Superior temporal gyrus (tissue), 1 donor: ENCODE results near the gene HBM.
"Not testable (repeated sequence)": the region's sequence is repeated elsewhere in the genome, so short reads cannot be mapped to it uniquely, and the experiment has no call there.

Source experiments
- DNase-seq: peaks from one replicate; pipeline ENCODE4 v3.0.0-alpha.2; 2016; ENCODE audit errors: extremely low spot score

The HBM gene

DNA sequence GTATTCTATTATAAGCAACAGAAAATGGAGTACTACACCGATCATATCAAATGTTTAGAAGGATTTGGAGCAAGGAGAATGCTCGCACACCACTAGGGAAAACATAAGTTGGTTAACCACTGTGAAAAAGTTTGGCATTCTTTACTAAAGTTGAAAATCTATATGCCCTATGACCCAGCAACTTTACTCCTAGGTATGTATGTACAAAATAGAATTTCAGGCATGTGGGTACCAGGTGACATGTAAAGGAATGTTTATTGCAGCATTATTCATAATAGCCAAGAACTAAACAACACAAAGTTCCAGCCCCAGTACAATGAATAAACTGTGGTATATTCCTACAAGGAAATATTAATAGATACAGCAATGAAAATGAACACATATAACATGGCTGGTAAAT is 19.1 kb upstream of the HBM start:
- no peak for DNase-seq

- DNase-seq: no peak
Observed at GRCh38 chr16:149024-149660, 16.6 kb upstream of the HBM start.

GRCh38 chr16:152141-153128 is 13.3 kb upstream of the HBM start, which contains the start of gene HBZ:
HBZ (plus strand) TSS chr16:152644; CDS start chr16:152910, 266 bp downstream.
- no peak for DNase-seq

- not testable (repeated sequence) for DNase-seq
Observed at GRCh38 chr16:153129-153521, 12.7 kb upstream of the HBM start.

GRCh38 chr16:153550-154216 is 12.1 kb upstream of the HBM start:
- DNase-seq: not testable (repeated sequence)

- DNase-seq: no peak
Observed at GRCh38 chr16:154217-155030, 11.4 kb upstream of the HBM start.

GRCh38 chr16:155031-155398 is 10.8 kb upstream of the HBM start:
- DNase-seq: no peak

GRCh38 chr16:159136-159849 is 6.5 kb upstream of the HBM start:
- DNase-seq: no peak

DNA sequence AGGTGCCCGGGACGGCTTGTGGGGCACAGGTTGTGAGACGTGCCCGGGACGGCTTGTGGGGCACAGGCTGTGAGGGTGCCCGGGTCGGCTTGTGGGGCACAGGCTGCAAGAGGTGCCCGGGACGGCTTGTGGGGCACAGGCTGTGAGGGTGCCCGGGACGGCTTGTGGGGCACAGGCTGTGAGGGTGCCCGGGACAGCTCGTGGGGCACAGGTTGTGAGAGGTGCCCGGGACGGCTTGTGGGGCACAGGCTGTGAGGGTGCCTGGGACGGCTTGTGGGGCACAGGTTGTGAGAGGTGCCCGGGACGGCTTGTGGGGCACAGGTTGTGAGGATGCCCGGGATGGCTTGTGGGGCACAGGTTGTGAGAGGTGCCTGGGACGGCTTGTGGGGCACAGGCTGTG is 5.5 kb upstream of the HBM start:
- not testable (repeated sequence) for DNase-seq

DNA sequence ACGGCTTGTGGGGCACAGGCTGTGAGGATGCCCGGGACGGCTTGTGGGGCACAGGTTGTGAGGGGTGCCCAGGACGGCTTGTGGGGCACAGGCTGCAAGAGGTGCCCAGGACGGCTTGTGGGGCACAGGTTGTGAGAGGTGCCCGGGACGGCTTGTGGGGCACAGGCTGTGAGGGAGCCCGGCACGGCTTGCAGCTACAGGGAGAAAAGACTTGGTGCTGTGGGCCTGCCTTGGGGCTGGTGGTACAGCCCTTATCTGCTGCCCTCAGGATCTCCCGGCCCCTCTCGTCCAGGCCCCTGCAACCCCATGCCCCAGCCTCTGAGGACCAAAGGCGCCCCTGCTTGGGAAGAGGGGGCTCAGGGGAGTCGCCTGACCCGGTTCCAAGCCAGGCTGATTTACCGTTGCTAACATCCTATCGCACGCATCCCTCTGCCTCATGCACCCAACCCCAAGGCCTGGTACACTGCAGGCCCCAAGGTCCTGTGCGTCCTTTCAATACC is 5.0 kb upstream of the HBM start:
- no peak for DNase-seq

DNA sequence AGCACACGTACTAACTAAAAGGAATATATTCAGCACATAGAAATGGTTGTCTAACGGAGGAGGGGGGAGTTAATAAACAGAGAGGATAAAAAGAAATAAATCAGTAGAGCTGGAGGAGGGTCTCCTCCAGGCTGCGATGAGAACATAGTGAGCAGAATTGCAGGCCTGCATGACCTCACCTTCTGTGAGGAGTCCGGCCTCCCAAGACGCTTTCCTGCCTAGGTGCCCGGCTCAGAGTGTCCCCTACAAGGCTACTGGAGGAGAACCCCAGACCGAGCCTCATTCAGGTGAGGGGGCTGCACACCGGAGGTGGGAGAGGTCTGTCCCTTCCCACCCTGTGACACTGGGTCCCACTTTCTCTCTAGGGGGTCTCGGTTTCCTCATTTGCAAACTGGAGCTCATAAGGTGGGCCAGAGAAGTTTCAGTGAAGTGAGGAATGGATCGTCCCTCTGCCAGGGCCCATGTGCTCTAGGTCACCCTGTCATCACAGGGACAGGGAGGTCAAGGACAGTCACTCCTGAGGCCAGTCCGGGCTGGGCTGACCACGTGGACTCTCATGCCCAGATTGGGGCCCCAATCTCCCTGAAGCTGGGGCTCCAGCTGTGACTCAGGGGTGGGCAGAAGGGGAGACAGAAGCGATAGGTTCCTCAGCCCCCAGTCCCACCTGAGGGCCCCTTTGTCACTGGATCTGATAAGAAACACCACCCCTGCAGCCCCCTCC is 3.3 kb upstream of the HBM start:
- no peak for DNase-seq

GRCh38 chr16:163139-163538 is 2.6 kb upstream of the HBM start:
- DNase-seq: not testable (repeated sequence)

- DNase-seq: not testable (repeated sequence)
Observed at GRCh38 chr16:163696-164095, 2.1 kb upstream of the HBM start.

- DNase-seq: not testable (repeated sequence)
Observed at GRCh38 chr16:164134-164823, 1.5 kb upstream of the HBM start.

DNA sequence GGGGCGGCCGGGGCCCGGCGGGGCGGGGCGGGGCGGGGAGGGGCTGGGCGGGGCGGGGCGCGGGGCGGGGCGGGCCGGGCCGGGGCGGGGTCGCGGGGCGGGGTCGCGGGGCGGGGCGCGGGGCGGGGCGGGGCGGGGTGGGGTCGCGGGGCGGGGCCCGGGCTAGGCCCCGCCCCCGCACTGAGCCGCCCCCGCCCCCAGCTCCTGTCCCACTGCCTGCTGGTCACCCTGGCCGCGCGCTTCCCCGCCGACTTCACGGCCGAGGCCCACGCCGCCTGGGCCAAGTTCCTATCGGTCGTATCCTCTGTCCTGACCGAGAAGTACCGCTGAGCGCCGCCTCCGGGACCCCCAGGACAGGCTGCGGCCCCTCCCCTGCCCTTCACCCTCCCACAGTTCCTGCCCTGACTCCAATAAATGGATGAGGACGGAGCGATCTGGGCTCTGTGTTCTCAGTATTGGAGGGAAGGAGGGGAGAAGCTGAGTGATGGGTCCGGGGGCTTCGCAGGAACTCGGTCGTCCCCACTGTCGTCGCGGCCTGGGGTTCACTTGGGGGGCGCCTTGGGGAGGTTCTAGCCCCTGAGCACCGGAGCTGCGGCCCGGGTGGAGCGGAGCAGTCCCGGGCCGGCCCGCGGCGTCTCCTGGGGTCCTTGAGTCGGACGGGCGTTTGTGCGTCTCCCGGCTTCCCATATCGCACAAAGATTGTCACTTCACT is 795 bp upstream of the HBM start:
- DNase-seq: no peak

DNA sequence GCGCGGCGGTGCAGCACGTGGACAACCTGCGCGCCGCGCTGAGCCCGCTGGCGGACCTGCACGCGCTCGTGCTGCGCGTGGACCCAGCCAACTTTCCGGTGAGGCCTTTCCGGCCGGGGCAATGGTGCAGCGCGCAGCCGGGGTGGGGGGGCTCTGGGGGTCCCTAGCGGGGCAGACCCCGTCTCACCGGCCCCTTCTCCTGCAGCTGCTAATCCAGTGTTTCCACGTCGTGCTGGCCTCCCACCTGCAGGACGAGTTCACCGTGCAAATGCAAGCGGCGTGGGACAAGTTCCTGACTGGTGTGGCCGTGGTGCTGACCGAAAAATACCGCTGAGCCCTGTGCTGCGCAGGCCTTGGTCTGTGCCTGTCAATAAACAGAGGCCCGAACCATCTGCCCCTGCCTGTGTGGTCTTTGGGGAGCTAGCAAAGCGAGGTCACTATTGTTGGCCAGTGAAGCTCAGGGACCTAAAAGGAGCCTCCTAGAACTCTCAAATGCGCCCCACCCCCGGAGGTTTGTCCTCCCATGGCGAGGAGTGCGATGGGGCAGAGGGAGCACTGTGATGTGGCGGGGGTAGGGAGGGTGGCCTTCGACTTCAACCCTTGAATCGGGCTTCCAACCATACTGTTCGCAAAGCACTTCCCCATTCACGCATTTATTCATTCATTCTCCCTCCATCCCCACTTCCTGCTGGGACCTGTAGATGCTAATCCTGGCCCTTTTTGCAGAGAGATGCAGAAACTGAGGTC is 770 bp downstream of the HBM start:
- no peak for DNase-seq

GRCh38 chr16:167122-167690 is 1.4 kb downstream of the HBM start:
- no peak for DNase-seq

DNA sequence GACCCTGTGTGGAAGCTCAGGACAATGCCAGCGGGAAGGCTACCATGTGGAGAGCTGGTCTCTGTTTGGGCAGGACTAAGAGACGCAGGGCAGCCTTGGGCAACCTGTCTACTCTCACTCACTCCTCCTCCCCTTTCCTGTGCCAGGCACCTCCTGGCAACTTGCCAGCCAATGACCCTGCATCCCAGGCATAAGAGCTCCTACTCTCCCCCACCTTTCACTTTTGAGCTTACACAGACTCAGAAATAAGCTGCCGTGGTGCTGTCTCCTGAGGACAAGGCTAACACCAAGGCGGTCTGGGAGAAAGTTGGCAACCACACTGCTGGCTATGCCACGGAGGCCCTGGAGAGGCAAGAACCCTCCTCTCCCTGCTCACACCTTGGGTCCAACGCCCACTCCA is 2.6 kb downstream of the HBM start:
- DNase-seq: no peak
